Chondrocyte (in vitro differentiated cells): ENCODE measurements around the gene LY9. TPM values are rescaled to one million over a fixed set of nuclear protein-coding genes. Genes with fewer than 3 reads are reported as not detected.

Source experiments
- DNase-seq: peaks from one replicate; pipeline ENCODE4 v3.0.0; 2021; ENCODE audit warnings: mixed read lengths, low spot score
- H3K27ac Mint-ChIP-seq: one replicate; pipeline ENCODE4 v1.8.0; 2021; ENCODE audit warnings: mild to moderate bottlenecking, moderate library complexity, mixed read lengths; ENCODE audit not compliant: unreplicated experiment
- H3K27me3 Mint-ChIP-seq: 2 replicates; pipeline ENCODE4 v1.8.0; 2021; ENCODE audit warnings: low read depth, mixed read lengths
- H3K36me3 Mint-ChIP-seq: 2 replicates; pipeline ENCODE4 v1.8.0; 2021; ENCODE audit warnings: low read depth, mixed read lengths
- H3K4me1 Mint-ChIP-seq: 2 replicates; pipeline ENCODE4 v1.8.0; 2021; ENCODE audit warnings: low read depth, mild to moderate bottlenecking, mixed read lengths
- H3K4me3 Mint-ChIP-seq: one replicate; pipeline ENCODE4 v1.8.0; 2021; ENCODE audit warnings: mild to moderate bottlenecking, moderate library complexity, mixed read lengths; ENCODE audit not compliant: unreplicated experiment
- H3K9me3 Mint-ChIP-seq: 2 replicates; pipeline ENCODE4 v1.8.0; 2021; ENCODE audit warnings: low read depth, mixed read lengths
- CTCF ChIP-seq: fragments of 200-600 bp; sonication (generic); IDR thresholded peaks from 2 replicates; pipeline ENCODE4 v1.5.0; 2021; ENCODE audit warnings: antibody characterized with exemption, mild to moderate bottlenecking, moderate library complexity
- total RNA-seq: library from RNA; stranded (reverse); gene quantifications from 3 replicates; pipeline ENCODE4 v1.2.1, GENCODE V29; 2021

LY9 gene
- total RNA-seq, 1 donor from 2014 or later: not detected

- H3K9me3 Mint-ChIP-seq: peaks cover 25% of the 10 kb centered on the region
- DNase-seq: no peak
- H3K27me3 Mint-ChIP-seq: no peaks in the 10 kb centered on the region
- no peaks in the 10 kb centered on the region for H3K4me1 Mint-ChIP-seq
- H3K4me3 Mint-ChIP-seq: no peak overlapping the region
- H3K27ac Mint-ChIP-seq: no peak overlapping the region
- no peak for TF ChIP-seq CTCF
- no peaks in the 10 kb centered on the region for H3K36me3 Mint-ChIP-seq
Measured at GRCh38 chr1:160806109-160806665, 10.2 kb downstream of the LY9 start.

- Mint-ChIP-seq H3K9me3 (peaks cover 25% of the 10 kb centered on the region), H3K4me1 (no peaks in the 10 kb centered on the region), H3K27ac (no peak overlapping the region), H3K36me3 (no peaks in the 10 kb centered on the region), H3K4me3 (no peak overlapping the region), H3K27me3 (no peaks in the 10 kb centered on the region)
- no peak for TF ChIP-seq CTCF
- no peak for DNase-seq
Measured at GRCh38 chr1:160806784-160807183, 10.8 kb downstream of the LY9 start.

- Mint-ChIP-seq H3K9me3 (peaks cover 25% of the 10 kb centered on the region), H3K36me3 (no peaks in the 10 kb centered on the region), H3K27ac (no peak overlapping the region), H3K4me1 (no peaks in the 10 kb centered on the region), H3K4me3 (no peak overlapping the region), H3K27me3 (no peaks in the 10 kb centered on the region)
- DNase-seq: no peak
- TF ChIP-seq CTCF: no peak
Measured at GRCh38 chr1:160807247-160807646, 11.3 kb downstream of the LY9 start.

- Mint-ChIP-seq H3K4me1 (no peaks in the 10 kb centered on the region), H3K9me3 (peaks cover 25% of the 10 kb centered on the region), H3K27ac (no peak overlapping the region), H3K27me3 (no peaks in the 10 kb centered on the region), H3K36me3 (no peaks in the 10 kb centered on the region), H3K4me3 (no peak overlapping the region)
- no peak for TF ChIP-seq CTCF
- DNase-seq: no peak
Measured at GRCh38 chr1:160807738-160808137, 11.8 kb downstream of the LY9 start.

- no peaks in the 10 kb centered on the region for H3K4me1 Mint-ChIP-seq
Measured at GRCh38 chr1:160808289-160808688, 12.3 kb downstream of the LY9 start.

More at GRCh38 chr1:160808289-160808688, 12.3 kb downstream of the LY9 start:
- Mint-ChIP-seq H3K36me3 (no peaks in the 10 kb centered on the region), H3K27me3 (no peaks in the 10 kb centered on the region), H3K4me3 (no peak overlapping the region), H3K27ac (no peak overlapping the region), H3K9me3 (peaks cover 25% of the 10 kb centered on the region)
- DNase-seq: no peak
- no peak for TF ChIP-seq CTCF
